Stimulated activated CD8-positive, alpha-beta memory T cell treated with anti-CD3 and anti-CD28 coated beads, Interleukin-15, amount 100 ng/mL, for 4 hours (primary cell): ENCODE results near the gene PTCH1.

ENCODE experiments used
- DNase-seq, 2 donors: peaks; one replicate each; pipeline ENCODE4 v3.0.0-alpha.2; 2020; ENCODE audit warnings: low read depth in 2 of 2

The PTCH1 gene

GRCh38 chr9:95516734-95517558, at the start of gene PTCH1:
TSS of gene PTCH1 (minus strand) at chr9:95516971.
- no peak for DNase-seq

- no peak for DNase-seq
Observed at GRCh38 chr9:95565982-95566381, 49.2 kb upstream of the PTCH1 start.

GRCh38 chr9:95561913-95562312, 45.1 kb upstream of the PTCH1 start:
- no peak for DNase-seq

- no peak for DNase-seq
Observed at GRCh38 chr9:95557142-95557541, 40.4 kb upstream of the PTCH1 start.

GRCh38 chr9:95556521-95556920, 39.8 kb upstream of the PTCH1 start:
- DNase-seq: no peak

- no peak for DNase-seq
Observed at GRCh38 chr9:95552814-95553546, 36.2 kb upstream of the PTCH1 start.

GRCh38 chr9:95552255-95552654, 35.5 kb upstream of the PTCH1 start:
- DNase-seq: no peak

GRCh38 chr9:95551406-95551805, 34.6 kb upstream of the PTCH1 start:
- no peak for DNase-seq

GRCh38 chr9:95545831-95546567, 29.2 kb upstream of the PTCH1 start:
- DNase-seq: no peak

GRCh38 chr9:95533996-95534680, 17.4 kb upstream of the PTCH1 start:
- DNase-seq: no peak

GRCh38 chr9:95529910-95530309, 13.1 kb upstream of the PTCH1 start:
- DNase-seq: no peak

GRCh38 chr9:95528908-95529502, 12.2 kb upstream of the PTCH1 start:
- no peak for DNase-seq

- DNase-seq: no peak
Observed at GRCh38 chr9:95522871-95523370, 6.2 kb upstream of the PTCH1 start.

GRCh38 chr9:95521699-95522098, 4.9 kb upstream of the PTCH1 start:
- DNase-seq: no peak

- DNase-seq: no peak
Observed at GRCh38 chr9:95517559-95518425, 1.0 kb upstream of the PTCH1 start.

- DNase-seq: no peak
Observed at GRCh38 chr9:95516221-95516733, 494 bp downstream of the PTCH1 start.

- no peak for DNase-seq
Observed at GRCh38 chr9:95515272-95516113, 1.3 kb downstream of the PTCH1 start.

GRCh38 chr9:95514342-95514741, 2.4 kb downstream of the PTCH1 start:
- DNase-seq: no peak

- DNase-seq: no peak
Observed at GRCh38 chr9:95513711-95514110, 3.1 kb downstream of the PTCH1 start.
